Measurements from ENCODE around the gene VTI1A. TPM values are rescaled to one million over a fixed set of nuclear protein-coding genes. Genes with fewer than 3 reads are reported as not detected.

The VTI1A gene
- total and polyA plus RNA-seq, 2 experiments from 2014 or later, result 26.8 to 31.0 TPM

DNA sequence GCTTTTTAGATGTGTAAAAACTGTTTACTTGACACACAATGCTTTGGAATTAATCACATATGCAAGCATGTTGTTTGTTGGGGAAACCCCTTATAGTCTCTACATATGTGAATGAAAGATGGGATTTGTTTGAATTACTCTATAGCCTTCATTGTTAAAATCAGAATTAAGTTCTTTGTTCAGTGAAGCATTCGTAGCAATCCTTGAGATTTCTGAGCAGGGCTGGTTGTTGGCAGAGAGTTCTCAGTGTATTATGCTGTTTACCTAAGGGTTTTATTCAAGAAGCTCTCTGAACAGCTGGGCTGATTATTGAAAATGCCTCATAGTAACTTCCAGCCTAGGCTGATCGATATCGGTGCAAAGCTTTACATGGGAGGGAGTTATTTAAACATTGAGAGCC, 190.9 kb downstream of the VTI1A start:
- Mint-ChIP-seq H3K27me3 (ENCODE audit: insufficient read depth, low read depth, poor library complexity) (peaks cover 6% of the 10 kb centered on the region), H3K9me3 (no peaks in the 10 kb centered on the region), H3K4me1 (peaks cover 28% of the 10 kb centered on the region), H3K27ac (0 out of 2 replicates have a peak overlapping the region, but pooled peaks have one; percentile 19), H3K36me3 (ENCODE audit: low read depth) (no peaks in the 10 kb centered on the region), H3K4me3 (no peak overlapping the region)
- no peak overlapping the region for H3K4me2 ChIP-seq
- no peak overlapping the region for H3K27ac ChIP-seq (ENCODE audit: low read depth)
- no peaks in the 10 kb centered on the region for H3K9me2 ChIP-seq (ENCODE audit: insufficient read depth)
- H2AFZ ChIP-seq, result no peak overlapping the region
- H3K4me1 ChIP-seq (ENCODE audit: insufficient read depth), result peaks cover 5% of the 10 kb centered on the region; the same call in 1 of the 2 replicates
- no peak for ATAC-seq
- TF ChIP-seq, protein P1, sequence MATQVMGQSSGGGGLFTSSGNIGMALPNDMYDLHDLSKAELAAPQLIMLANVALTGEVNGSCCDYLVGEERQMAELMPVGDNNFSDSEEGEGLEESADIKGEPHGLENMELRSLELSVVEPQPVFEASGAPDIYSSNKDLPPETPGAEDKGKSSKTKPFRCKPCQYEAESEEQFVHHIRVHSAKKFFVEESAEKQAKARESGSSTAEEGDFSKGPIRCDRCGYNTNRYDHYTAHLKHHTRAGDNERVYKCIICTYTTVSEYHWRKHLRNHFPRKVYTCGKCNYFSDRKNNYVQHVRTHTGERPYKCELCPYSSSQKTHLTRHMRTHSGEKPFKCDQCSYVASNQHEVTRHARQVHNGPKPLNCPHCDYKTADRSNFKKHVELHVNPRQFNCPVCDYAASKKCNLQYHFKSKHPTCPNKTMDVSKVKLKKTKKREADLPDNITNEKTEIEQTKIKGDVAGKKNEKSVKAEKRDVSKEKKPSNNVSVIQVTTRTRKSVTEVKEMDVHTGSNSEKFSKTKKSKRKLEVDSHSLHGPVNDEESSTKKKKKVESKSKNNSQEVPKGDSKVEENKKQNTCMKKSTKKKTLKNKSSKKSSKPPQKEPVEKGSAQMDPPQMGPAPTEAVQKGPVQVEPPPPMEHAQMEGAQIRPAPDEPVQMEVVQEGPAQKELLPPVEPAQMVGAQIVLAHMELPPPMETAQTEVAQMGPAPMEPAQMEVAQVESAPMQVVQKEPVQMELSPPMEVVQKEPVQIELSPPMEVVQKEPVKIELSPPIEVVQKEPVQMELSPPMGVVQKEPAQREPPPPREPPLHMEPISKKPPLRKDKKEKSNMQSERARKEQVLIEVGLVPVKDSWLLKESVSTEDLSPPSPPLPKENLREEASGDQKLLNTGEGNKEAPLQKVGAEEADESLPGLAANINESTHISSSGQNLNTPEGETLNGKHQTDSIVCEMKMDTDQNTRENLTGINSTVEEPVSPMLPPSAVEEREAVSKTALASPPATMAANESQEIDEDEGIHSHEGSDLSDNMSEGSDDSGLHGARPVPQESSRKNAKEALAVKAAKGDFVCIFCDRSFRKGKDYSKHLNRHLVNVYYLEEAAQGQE (IDR thresholded peaks at IDR 0.05; ENCODE audit: unreplicated experiment), result no peak
- TF ChIP-seq EZH2phosphoT487 (IDR thresholded peaks at IDR 0.05; ENCODE audit: unreplicated experiment) (no peak), ZNF331 (CRISPR knock-in tag; IDR thresholded peaks at IDR 0.05; ENCODE audit: low read depth) (no peak), EZH2 (IDR thresholded peaks at IDR 0.05; ENCODE audit: low read depth, unreplicated experiment) (no peak), NANOG (IDR thresholded peaks at IDR 0.05; ENCODE audit: borderline replicate concordance) (no peak), STAT1 (IDR thresholded peaks at IDR 0.05; ENCODE audit: unreplicated experiment) (no peak), CREB1 (CRISPR knock-in tag; IDR thresholded peaks at IDR 0.05; ENCODE audit: low read depth) (no peak), ZNF114 (CRISPR knock-in tag; IDR thresholded peaks at IDR 0.05) (no peak), JUNB (IDR thresholded peaks at IDR 0.05; ENCODE audit: unreplicated experiment) (no peak), POLR2AphosphoS5 (IDR thresholded peaks at IDR 0.05; ENCODE audit: low read depth) (no peak)
- TF ChIP-seq, protein P2, sequence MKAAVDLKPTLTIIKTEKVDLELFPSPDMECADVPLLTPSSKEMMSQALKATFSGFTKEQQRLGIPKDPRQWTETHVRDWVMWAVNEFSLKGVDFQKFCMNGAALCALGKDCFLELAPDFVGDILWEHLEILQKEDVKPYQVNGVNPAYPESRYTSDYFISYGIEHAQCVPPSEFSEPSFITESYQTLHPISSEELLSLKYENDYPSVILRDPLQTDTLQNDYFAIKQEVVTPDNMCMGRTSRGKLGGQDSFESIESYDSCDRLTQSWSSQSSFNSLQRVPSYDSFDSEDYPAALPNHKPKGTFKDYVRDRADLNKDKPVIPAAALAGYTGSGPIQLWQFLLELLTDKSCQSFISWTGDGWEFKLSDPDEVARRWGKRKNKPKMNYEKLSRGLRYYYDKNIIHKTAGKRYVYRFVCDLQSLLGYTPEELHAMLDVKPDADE (IDR thresholded peaks at IDR 0.05), result no peak
- TF ChIP-seq, protein P3, sequence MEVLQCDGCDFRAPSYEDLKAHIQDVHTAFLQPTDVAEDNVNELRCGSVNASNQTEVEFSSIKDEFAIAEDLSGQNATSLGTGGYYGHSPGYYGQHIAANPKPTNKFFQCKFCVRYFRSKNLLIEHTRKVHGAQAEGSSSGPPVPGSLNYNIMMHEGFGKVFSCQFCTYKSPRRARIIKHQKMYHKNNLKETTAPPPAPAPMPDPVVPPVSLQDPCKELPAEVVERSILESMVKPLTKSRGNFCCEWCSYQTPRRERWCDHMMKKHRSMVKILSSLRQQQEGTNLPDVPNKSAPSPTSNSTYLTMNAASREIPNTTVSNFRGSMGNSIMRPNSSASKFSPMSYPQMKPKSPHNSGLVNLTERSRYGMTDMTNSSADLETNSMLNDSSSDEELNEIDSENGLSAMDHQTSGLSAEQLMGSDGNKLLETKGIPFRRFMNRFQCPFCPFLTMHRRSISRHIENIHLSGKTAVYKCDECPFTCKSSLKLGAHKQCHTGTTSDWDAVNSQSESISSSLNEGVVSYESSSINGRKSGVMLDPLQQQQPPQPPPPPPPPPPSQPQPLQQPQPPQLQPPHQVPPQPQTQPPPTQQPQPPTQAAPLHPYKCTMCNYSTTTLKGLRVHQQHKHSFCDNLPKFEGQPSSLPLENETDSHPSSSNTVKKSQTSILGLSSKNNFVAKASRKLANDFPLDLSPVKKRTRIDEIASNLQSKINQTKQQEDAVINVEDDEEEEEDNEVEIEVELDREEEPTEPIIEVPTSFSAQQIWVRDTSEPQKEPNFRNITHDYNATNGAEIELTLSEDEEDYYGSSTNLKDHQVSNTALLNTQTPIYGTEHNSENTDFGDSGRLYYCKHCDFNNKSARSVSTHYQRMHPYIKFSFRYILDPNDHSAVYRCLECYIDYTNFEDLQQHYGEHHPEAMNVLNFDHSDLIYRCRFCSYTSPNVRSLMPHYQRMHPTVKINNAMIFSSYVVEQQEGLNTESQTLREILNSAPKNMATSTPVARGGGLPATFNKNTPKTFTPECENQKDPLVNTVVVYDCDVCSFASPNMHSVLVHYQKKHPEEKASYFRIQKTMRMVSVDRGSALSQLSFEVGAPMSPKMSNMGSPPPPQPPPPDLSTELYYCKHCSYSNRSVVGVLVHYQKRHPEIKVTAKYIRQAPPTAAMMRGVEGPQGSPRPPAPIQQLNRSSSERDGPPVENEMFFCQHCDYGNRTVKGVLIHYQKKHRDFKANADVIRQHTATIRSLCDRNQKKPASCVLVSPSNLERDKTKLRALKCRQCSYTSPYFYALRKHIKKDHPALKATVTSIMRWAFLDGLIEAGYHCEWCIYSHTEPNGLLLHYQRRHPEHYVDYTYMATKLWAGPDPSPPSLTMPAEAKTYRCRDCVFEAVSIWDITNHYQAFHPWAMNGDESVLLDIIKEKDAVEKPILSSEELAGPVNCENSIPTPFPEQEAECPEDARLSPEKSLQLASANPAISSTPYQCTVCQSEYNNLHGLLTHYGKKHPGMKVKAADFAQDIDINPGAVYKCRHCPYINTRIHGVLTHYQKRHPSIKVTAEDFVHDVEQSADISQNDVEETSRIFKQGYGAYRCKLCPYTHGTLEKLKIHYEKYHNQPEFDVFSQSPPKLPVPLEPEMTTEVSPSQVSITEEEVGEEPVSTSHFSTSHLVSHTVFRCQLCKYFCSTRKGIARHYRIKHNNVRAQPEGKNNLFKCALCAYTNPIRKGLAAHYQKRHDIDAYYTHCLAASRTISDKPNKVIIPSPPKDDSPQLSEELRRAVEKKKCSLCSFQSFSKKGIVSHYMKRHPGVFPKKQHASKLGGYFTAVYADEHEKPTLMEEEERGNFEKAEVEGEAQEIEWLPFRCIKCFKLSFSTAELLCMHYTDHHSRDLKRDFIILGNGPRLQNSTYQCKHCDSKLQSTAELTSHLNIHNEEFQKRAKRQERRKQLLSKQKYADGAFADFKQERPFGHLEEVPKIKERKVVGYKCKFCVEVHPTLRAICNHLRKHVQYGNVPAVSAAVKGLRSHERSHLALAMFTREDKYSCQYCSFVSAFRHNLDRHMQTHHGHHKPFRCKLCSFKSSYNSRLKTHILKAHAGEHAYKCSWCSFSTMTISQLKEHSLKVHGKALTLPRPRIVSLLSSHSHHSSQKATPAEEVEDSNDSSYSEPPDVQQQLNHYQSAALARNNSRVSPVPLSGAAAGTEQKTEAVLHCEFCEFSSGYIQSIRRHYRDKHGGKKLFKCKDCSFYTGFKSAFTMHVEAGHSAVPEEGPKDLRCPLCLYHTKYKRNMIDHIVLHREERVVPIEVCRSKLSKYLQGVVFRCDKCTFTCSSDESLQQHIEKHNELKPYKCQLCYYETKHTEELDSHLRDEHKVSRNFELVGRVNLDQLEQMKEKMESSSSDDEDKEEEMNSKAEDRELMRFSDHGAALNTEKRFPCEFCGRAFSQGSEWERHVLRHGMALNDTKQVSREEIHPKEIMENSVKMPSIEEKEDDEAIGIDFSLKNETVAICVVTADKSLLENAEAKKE (CRISPR knock-in tag; IDR thresholded peaks at IDR 0.05), result no peak
- TF ChIP-seq, protein P4, sequence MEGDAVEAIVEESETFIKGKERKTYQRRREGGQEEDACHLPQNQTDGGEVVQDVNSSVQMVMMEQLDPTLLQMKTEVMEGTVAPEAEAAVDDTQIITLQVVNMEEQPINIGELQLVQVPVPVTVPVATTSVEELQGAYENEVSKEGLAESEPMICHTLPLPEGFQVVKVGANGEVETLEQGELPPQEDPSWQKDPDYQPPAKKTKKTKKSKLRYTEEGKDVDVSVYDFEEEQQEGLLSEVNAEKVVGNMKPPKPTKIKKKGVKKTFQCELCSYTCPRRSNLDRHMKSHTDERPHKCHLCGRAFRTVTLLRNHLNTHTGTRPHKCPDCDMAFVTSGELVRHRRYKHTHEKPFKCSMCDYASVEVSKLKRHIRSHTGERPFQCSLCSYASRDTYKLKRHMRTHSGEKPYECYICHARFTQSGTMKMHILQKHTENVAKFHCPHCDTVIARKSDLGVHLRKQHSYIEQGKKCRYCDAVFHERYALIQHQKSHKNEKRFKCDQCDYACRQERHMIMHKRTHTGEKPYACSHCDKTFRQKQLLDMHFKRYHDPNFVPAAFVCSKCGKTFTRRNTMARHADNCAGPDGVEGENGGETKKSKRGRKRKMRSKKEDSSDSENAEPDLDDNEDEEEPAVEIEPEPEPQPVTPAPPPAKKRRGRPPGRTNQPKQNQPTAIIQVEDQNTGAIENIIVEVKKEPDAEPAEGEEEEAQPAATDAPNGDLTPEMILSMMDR (conservative IDR thresholded peaks at IDR 0.05; ENCODE audit: low read depth in 2 of 2), result no peak
- H4K20me1 ChIP-seq (replicated peaks; ENCODE audit: insufficient read depth), result no peaks in the 10 kb centered on the region
- no peaks in the 10 kb centered on the region for H3K27me3 ChIP-seq (ENCODE audit: insufficient read depth)
- no peaks in the 10 kb centered on the region for H3K79me2 ChIP-seq (replicated peaks; ENCODE audit: insufficient read depth)
- H3F3A ChIP-seq (replicated peaks; ENCODE audit: low read depth), result no peaks in the 10 kb centered on the region
- H3K36me3 ChIP-seq (ENCODE audit: insufficient read depth), result no peaks in the 10 kb centered on the region
- no peak overlapping the region for H3K4me3 ChIP-seq
- no peak for DNase-seq (ENCODE audit: low spot score)
